NCI-H748 treated with DMSO at 0.1 percent for 48 hours (cell line): ENCODE data around the gene LRRC8D.
A peak's percentile ranks its signal among the peaks of the same experiment; 100 is the strongest.

Source experiments
- DNase-seq: peaks from one replicate; lab custom pipeline; 2025; lab: John Stamatoyannopoulos, UW

Gene LRRC8D

DNA sequence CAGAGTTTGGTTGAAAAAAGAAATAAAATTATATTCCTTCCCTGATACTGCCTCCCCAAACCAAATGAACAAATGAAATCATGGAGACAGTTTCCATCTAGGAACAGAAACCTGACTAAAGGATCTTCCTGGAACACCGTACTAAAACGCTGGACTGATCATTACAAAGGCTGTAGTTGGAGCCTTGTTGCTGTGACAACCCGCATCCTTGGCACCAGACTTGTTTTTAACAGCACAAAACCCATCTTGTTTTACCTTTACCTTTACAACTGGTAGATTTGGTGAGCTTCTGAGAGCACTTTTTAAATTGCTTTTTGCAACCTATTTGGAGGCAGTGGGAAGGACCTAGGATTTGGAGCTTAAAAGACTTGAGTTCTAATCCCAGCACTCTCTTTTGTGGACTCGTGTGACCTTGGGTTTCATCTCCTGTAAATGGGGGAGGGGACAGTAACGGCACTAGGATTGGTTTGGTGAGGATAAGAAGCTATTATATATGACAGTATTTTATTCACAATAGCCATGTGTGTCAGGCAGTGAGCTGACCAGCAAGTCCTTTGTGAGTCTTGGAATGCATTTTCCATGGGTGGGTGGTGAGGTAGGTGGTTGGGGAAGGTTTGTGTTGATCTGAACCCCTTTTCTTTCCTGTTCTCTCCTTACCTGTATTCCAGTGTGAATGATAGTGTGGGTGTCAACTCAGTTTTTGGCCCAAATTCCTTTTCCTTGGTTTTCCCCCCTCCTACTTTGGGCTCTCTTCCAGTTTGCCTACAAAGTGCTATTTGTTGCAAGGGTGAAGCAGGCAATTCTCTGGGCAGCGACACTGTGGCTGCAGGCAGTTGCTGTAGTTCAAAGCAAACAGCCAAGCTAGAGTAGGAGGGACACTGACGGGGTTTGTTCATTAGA, 12.6 kb downstream of the LRRC8D start:
- DNase-seq: no peak

DNA sequence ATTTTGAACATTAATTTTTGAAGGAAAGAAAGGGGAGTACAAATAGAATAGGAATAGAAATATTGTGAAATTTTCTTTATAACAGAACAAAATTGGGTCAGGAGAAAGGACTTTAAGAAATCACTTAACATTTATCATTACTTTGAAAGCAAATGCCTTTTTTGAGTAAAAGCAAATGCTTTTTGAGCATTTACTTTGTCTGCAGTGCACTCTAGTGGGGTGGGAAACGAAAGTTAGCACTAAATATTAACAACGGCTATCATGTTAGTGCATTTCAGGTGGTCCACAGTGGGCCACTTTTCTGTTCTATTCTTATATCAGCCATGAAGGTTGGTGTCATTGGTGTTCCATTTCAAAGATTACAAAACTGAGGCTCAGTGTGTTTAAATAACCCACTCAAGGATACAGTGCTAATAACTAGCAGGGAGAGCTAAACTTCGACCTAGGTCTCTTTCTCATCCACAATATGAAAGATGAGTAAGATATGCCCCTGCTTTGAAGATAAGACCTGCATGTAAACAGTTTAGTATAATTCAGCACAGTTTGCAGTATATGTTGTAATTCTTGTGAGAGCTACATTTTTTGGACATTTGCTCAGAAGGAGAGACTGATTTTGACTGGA, 13.4 kb downstream of the LRRC8D start:
- no peak for DNase-seq

DNA sequence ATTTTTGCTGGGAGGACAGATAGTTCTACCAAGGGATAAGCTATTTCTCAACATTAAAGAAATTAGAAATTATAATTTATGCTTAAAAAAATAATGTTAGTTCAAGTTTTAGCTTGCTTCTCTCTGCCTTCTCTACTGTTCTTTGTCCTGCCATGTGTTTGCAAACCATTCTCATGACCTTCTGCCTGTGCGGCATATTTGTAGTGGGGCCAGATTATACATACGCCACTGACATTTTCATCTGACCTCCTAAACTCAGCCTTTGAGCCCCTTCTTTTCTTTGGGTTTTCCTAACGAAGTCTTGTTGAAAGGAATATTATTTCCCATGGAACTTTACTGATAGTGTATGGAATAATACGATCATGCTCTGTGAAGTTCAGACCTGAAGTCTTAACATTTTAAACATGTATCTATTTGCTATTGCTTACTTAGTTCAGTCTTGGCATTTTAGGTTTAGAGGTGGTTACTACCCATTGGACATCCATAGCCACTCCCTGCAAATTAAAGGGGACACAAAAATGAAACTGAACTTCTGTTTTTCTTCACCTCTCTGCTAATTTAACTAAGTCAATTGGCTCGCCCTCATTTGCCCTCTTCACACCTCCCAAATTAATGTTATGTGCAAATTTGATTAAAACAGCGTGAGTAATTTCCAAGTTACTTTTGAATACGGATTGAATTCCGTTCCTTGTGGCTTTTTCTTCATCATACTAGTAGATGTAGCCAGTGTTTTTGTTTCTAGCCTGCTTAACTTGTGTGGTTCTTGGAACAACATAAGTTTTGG, 15.6 kb downstream of the LRRC8D start:
- DNase-seq: no peak

DNA sequence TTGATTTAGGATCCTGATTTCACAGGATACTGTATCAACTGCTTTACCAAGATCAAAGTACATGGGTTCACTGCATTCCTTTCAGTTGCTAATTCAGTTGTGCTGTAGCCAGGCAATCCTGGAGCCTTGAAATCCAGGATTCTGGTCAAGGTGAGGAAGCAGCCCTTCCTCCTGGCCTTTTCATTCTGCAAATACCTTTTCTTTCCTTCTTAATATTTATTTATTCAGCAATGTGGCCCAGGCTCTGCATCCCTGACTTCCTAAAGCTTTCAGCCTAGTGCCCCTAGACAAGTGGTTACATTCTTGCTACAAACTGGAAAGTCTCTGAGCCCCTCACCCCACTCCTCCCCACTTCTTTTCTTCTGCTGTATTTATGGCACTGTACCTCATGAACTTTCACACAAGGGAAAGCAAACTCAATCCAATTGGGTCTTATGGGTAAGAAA, 16.2 kb downstream of the LRRC8D start:
- DNase-seq: no peak

DNA sequence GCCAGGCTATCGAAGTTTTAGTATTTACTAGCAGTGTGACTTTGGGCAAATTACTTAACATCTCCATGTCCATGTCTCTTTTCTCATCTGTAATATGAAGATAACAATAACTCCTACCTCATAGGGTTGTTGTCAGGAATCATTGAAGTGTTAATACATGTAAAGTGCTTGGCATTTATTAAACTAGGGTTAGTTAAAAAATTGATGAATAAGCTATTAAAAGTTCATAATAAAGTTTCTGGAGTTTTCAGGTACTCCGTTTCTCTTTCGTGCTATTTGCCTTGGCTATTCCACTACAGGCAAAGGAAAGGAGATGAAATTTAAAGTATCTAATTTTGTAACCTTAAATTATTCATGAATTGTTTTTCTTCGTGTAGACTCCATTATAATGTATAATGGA, 16.7 kb downstream of the LRRC8D start:
- DNase-seq: no peak

DNA sequence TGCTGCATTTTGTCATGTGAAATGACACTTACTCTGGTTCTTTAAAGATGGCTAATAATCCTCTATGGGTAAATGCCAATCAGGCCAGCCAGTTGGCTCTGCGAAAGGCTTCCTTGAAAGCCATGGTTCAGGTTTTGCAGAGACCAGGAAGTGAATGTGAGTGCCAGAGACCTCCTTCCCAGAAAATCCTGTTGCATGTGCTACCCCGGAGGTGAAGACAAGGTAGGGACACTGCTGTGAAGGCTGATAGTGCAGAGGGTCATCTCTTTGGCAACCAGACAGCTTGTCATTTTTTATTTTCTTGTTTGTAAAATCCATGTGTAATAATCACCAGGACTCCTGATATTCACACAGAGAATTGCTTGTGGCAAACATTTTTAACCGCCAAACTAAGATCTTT, 18.7 kb downstream of the LRRC8D start:
- no peak for DNase-seq

DNA sequence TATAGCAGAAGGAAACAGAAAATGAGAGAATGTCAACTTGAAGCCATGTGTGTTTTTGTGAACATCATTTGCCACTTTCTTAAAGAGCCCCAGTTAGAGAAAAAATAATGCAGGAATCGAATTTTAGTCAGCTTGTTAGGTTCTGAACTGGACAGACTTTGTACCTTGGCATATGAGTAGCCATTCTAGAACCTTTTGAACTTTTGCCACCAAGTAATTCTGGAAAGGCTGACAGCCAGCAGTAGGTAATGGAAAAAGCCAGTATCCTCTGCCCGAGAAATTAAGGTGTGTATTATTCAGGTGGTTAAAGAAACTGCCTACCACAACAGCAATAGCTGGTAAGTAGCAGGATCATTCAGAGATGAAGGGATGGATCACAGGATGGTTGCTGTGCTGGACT, 20.7 kb downstream of the LRRC8D start:
- DNase-seq: no peak

DNA sequence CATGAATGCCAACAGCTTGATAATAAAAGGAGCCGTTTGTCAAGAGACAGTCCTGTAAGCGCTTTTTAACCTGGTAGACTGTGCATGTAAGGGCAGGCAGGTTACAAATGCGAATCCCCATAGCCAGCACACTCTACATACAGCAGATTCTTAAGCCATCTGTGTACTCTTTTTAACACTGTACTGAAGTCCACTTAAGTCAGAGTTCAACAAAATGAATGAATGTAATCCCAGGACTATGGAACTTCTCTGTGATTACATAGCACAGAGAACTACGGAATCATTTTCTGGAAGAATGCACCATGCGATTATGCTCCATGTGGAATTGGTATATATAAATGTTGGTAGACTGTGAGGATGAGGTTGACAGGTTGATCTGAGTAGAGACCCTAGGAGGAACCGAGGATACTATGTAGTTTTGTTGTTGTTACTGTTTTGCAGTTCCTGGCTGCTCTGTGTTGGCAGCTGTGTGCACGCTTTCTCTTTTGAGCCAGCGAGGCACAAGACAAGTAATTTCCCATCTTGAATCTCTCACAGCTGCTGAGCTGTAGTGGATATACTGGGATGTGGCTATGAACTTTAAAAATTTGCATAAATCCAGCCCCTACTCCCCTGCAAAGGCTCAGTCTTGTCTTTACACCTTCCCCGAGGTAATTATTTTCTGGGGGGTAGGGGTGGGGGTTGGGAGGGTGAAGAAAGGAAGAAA, 21.9 kb downstream of the LRRC8D start:
- DNase-seq: no peak

DNA sequence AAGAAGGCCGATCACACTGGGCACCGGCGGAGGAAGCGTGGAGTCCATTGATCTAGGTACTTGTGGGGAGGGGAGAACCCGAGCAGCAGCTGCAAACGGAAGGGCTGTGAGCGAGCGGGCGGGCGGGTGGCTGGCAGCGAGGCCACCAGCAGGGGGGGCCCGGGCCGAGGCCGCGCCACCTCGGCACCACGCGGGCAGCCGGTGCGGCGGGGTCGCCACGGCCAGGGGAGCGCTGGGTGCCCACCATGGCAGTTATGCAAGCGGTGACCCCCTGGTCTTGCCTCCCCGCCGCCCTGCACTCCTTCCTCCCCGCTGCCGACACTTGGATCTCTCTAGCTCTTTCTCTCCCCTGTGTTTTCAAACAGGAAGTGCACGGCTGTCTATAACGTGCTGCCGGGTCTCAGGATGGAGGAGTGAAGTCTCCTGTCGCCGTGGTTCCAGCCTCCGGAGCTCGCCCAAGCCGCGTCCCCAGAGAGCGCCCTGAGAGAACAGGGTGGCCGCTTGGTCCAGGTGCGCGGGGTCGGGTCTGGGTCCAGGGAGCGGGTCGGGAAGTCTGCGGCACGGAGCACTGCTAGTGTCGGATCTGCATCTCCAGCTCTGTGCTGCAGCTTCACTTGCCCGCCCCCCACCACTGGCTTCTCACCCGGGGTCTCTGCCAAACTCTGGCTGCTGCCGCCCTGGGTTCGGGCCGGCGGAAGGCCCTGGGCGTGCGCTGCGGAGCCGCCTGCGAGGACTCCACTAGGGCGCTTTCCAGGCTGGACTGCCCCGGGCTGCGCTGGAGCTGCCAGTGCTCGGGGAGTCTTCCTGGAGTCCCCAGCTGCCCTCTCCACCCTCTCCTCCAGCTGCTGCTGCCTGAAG, 22.7 kb downstream of the LRRC8D start:
- DNase-seq: peak; percentile 19

DNA sequence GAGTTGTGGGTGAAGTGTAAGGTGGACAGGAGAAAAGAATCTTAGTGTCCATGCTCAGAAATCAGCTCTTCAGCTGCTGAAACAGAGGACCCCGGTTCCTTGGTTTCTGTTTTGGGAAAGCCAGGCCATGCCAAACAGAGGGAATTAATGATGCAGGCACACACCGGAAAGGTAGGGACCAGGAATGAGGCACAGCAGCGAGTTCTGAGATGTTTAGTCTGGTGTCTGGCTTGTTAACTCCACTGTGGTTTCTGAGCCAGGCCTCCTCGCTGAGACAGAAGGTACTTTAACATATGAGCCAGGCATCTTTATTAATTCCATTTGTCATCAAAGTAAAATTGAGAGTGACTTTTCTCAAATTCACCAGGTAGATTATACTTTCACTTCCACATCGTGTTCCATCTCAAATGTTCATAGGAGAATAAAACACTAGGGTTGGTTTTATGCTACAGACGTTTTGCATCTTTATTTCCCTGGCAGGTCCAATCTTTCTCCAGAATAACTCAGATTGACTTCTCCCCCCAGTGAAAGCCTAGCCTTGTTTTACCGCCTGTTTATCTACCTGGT, 23.5 kb downstream of the LRRC8D start:
- DNase-seq: no peak

DNA sequence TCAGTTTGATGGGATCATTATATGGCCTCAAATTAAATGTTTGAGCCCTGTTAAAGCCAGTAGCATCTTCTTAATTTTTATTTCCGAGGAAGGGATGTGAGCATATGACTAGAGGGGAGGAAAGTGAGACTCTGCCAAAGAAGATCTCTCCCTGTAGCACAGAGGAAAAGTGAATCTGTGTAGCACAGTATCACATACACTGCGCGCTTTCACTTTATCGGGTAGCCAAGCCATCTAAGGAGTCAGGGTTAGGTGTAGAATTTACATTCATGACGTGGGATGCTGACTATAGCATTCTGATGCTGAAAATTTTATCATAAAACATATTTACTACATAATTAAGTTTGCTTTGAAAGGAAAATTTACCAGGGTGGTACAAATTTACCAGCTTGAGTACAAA, 24.0 kb downstream of the LRRC8D start:
- DNase-seq: no peak

DNA sequence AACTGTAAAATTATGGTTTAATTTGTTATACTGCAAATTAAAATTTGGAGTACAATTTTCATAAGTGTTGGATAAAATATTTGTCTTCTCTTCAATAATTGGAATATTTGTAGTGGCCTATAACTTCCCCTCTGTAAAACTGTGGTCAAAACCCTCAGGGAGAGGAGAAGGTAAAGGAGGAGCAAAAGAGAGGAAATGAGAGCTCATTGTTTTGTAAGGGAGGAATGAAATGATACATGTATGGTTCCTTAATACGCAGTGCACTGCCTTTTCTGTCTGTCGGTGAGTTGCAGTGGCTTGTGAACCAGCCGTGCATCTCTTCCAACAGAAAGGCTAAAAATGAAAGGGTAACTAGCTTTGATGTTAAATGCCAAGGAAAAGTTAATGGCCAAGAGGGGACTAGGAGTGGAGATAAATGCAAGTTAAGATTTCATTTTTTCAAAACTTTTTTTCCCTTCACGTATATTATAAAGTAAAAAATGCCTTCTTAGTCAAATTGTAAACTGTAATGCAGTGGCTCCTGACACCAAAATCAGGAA, 26.4 kb downstream of the LRRC8D start:
- no peak for DNase-seq

DNA sequence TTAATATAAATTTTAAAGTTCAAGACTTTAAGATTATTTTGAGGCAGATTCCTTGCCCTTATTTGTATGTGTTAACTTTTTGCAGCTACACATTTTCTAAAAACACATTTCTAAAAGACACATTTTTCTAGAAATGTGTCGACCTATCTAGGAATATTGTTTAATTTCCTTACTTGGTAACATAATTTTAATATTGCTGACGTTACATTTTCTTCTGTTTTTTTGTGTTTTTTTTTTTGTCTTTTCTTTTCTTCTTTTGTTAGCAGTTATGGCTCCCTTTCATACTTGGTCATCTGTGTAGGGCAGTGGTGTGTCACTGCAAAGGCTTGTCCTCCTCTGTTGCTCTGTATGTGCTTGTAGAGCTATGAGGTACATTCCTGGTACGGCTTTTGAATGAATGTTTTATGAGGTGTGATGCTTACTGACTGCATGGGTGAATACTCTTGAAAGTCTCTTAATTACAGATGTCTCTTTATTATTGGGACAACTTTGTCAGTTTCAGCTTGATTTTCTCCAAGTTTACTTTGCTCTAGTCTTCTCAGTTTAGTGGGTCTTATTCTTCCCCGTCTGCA, 30.1 kb downstream of the LRRC8D start:
- DNase-seq: no peak

DNA sequence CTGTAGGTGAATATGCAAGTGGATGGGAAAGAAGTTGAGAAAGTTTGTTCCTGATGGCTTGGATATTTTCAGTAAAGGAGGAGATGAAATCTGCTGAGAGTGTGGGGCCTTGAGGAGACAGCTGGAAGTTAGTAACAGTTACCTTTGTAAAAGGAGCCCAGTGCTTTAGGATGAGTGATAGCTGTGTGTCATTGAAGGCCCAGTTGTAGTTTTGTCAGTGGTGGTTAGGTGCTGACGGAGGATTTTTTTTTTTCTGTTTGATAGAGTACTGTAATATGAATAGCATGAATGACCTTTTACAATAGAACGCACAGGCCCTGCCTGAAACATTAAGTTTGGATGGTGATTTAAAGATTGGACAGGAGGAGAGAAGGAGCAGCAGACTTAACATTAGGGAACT, 33.3 kb downstream of the LRRC8D start:
- DNase-seq: no peak

DNA sequence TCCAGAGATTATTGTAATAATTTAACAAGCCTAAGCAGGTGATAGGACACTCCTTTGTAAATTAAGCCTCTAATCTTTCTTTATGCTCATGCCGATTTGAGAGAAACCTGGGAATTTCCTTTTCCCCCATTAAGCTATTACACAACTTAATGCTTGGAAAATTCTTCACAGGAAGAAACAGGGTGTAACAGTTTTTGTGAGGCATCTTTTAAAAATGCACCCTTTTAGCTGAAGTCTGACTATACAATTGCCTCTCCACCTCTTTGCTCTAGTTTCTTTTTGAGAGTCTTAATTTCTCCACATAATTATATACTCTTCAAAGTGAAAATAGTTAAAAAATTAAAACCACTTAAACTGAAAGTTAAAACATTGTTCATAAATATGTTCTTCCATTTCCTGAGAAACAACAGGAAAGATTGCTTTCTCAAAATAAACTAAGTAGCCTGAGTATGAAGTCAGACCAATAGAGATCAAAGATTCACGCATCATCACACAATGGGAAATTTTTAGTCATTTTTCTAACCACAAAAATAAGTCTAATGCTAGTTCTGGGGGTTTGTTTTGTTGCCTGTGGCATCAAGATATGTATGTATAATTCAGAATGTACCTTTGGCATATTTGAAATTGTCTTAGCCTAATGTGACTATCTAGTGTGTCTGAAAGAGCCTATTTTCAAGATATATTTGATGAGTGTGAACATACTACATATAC, 34.7 kb downstream of the LRRC8D start:
- no peak for DNase-seq

DNA sequence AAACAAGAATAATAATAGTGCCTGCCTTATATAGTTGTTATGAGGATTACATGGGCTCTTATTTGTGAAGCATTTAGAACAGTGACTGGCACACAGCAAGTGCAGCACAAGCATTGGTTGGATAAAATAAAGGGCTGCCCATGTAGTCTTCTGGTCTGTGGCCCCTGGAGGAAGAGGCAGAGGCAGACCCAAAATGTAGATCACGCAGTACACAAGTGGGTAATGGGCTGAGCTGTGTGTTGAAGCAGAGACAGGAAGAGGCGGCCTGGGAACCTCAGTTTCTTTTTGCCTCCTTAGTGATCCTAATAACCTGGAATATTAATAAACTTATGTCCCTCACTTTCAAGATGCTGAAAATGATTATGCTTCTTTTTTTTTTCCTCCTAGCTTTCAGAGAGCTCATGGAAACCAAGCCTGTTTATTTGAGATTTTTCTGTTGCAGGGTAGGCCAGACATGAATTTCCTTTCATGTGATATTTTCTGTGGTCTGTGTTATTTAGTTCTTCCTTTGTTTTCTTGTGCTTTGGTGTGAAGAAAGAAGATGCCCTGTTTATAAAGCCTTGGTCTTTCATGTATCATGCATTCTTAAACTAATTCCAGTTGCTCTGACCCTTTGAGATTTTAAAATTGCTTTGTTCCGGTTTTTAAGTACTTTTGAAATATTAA, 42.5 kb downstream of the LRRC8D start:
- no peak for DNase-seq

DNA sequence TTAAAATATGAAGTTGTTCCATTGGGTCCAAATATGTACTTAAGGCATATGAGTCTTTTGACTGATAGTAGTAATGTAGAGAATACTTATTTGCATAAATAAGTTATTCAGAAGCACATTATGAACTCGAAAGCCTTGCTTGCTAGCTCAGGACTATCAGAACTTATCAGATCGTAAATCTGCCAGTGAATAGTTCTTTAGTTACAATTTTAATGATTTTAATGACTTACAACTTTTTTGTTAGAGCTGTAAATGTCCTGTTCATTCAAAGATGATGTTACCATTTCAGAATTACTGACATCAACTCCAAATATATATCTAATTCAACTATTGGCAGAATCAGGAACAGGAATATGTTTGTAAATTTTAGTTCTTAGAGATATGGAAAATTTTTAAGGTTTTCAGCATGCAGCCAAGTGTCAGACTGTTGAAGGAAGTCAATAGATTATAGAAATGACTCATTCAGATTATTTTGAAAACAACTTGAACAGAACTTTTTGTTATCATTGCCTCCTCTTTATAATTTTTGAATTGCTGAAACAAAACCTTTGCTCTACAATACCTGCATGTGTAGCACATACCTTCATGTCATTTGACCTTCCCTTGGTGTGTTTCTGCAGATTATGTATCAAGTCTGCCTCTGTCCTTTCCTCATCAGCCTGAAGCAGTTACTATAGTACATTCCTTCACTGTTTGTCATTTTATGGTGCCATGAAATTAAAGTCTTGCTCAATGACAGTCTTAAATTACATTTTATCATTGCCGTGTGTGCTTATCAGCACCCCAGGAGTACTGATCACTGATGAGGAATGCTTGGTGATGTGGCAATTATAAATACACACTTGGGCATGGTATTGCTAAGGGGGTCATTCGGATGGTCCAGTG, 44.9 kb downstream of the LRRC8D start:
- no peak for DNase-seq

DNA sequence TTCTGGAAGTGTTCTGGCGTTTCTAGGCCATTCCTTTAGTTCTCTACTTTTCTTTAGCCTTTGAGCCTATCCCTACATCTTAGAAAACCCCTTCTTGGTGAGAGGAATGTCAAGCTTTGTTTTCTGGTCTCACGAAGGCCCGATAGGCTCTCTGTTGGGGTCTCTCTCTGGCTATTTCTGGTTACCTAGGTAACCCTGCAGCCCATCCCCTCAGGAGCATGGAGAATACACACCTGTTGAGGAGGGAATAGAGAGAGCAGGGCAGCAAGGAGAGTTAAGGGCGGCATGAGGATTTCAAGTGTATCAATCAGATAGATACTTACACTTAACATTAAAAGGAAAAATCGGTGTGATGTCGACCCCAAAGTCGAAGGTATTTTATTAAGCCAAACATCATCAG, 45.7 kb downstream of the LRRC8D start:
- no peak for DNase-seq
